WTC11 (cell line): ENCODE data around the gene CBX5. TPM values are rescaled to one million over a fixed set of nuclear protein-coding genes. Genes with fewer than 3 reads are reported as not detected.

ENCODE experiments used
- ATAC-seq: fragments of 200-7000 bp; cut with Tn5 transposase; 2 replicates; pipeline ENCODE4 v1.10.0; 2021; ENCODE audit warnings: mild to moderate bottlenecking, moderate library complexity
- CTCF ChIA-PET: fragments of 300-600 bp; sonication (Branson Sonifier 250); formaldehyde crosslinking; loops from one replicate; lab custom pipeline; 2021; ENCODE audit warnings: antibody characterized with exemption; lab: Charles Lee
- POLR2A ChIA-PET: fragments of 350-600 bp; sonication (Branson Sonifier 250); formaldehyde crosslinking; loops from one replicate; lab custom pipeline; 2021; ENCODE audit warnings: antibody characterized with exemption; lab: Charles Lee
- DNase-seq: peaks from one replicate; pipeline ENCODE4 v3.0.0; 2021; ENCODE audit warnings: low spot score
- H3K27ac Mint-ChIP-seq: 2 replicates; pipeline ENCODE4 v1.8.0; 2021; ENCODE audit warnings: mixed read lengths
- H3K27me3 Mint-ChIP-seq: 2 replicates; pipeline ENCODE4 v1.8.0; 2021; ENCODE audit warnings: low read depth, mild to moderate bottlenecking, moderate library complexity, mixed read lengths
- H3K36me3 Mint-ChIP-seq: 2 replicates; pipeline ENCODE4 v1.8.0; 2021; ENCODE audit warnings: mixed read lengths
- H3K4me1 Mint-ChIP-seq: 2 replicates; pipeline ENCODE4 v1.8.0; 2022; ENCODE audit warnings: mixed read lengths
- H3K4me3 Mint-ChIP-seq: 2 replicates; pipeline ENCODE4 v1.8.0; 2021; ENCODE audit warnings: mild to moderate bottlenecking, moderate library complexity, mixed read lengths
- H3K9me3 Mint-ChIP-seq: 2 replicates; pipeline ENCODE4 v1.8.0; 2021; ENCODE audit warnings: mixed read lengths
- CBFB ChIP-seq: sonication (generic); formaldehyde crosslinking; IDR thresholded peaks from 2 replicates; pipeline ENCODE4 v1.8.1; 2022; ENCODE audit warnings: mild to moderate bottlenecking, low read depth, missing genetic modification reagents
- ETV6 ChIP-seq: sonication (generic); formaldehyde crosslinking; IDR thresholded peaks from 2 replicates; pipeline ENCODE4 v1.8.1; 2022; ENCODE audit warnings: mild to moderate bottlenecking, missing genetic modification reagents
- GTF2I ChIP-seq: fragments of 250-450 bp; sonication (Bioruptor Pico); conservative IDR thresholded peaks from 2 replicates; pipeline ENCODE4 v1.4.0; 2021; ENCODE audit warnings: mild to moderate bottlenecking
- MYBL2 ChIP-seq: sonication (generic); formaldehyde crosslinking; IDR thresholded peaks from 2 replicates; pipeline ENCODE4 v1.8.1; 2023; ENCODE audit warnings: mild to moderate bottlenecking, moderate library complexity, missing genetic modification reagents
- NFATC4 ChIP-seq: fragments of 250-450 bp; sonication (Bioruptor Pico); IDR thresholded peaks from 2 replicates; pipeline ENCODE4 v1.9.0; 2021; ENCODE audit warnings: mild to moderate bottlenecking
- NFE2L1 ChIP-seq: sonication (generic); formaldehyde crosslinking; IDR thresholded peaks from 2 replicates; pipeline ENCODE4 v1.8.1; 2023; ENCODE audit warnings: missing genetic modification reagents
- NFYB ChIP-seq: sonication (generic); formaldehyde crosslinking; conservative IDR thresholded peaks from 2 replicates; pipeline ENCODE4 v1.8.0; 2022; ENCODE audit warnings: low read depth, missing genetic modification reagents
- NR3C1 ChIP-seq: sonication (generic); formaldehyde crosslinking; conservative IDR thresholded peaks from 2 replicates; pipeline ENCODE4 v1.8.1; 2023; ENCODE audit warnings: low read depth, mild to moderate bottlenecking, missing genetic modification reagents
- RELA ChIP-seq: sonication (generic); formaldehyde crosslinking; IDR thresholded peaks from 2 replicates; pipeline ENCODE4 v1.8.1; 2022; ENCODE audit warnings: missing genetic modification reagents, mild to moderate bottlenecking, borderline replicate concordance
- SMAD3 ChIP-seq: sonication (generic); formaldehyde crosslinking; IDR thresholded peaks from 2 replicates; pipeline ENCODE4 v1.8.0; 2022; ENCODE audit warnings: missing genetic modification reagents, mild to moderate bottlenecking, borderline replicate concordance
- SMAD4 ChIP-seq: sonication (generic); formaldehyde crosslinking; IDR thresholded peaks from 2 replicates; pipeline ENCODE4 v1.8.0; 2022; ENCODE audit warnings: mild to moderate bottlenecking, missing genetic modification reagents
- SP1 ChIP-seq: sonication (generic); formaldehyde crosslinking; conservative IDR thresholded peaks from 2 replicates; pipeline ENCODE4 v1.8.1; 2022; ENCODE audit warnings: missing genetic modification reagents
- TEAD1 ChIP-seq: sonication (generic); formaldehyde crosslinking; IDR thresholded peaks from 2 replicates; pipeline ENCODE4 v1.8.0; 2022; ENCODE audit warnings: mild to moderate bottlenecking, missing genetic modification reagents
- TEAD4 ChIP-seq: sonication (generic); formaldehyde crosslinking; IDR thresholded peaks from 2 replicates; pipeline ENCODE4 v1.8.0; 2022; ENCODE audit warnings: mild to moderate bottlenecking, missing genetic modification reagents
- TP53 ChIP-seq: sonication (generic); formaldehyde crosslinking; IDR thresholded peaks from 2 replicates; pipeline ENCODE4 v1.8.1; 2023; ENCODE audit warnings: mild to moderate bottlenecking, missing genetic modification reagents
- ZNF232 ChIP-seq: sonication (generic); formaldehyde crosslinking; IDR thresholded peaks from 2 replicates; pipeline ENCODE4 v1.8.0; 2022; ENCODE audit warnings: mild to moderate bottlenecking, missing genetic modification reagents
- ZNF263 ChIP-seq: sonication (generic); formaldehyde crosslinking; IDR thresholded peaks from 2 replicates; pipeline ENCODE4 v1.8.1; 2022; ENCODE audit warnings: low read depth, mild to moderate bottlenecking, moderate library complexity, missing genetic modification reagents
- ZNF317 ChIP-seq: sonication (generic); formaldehyde crosslinking; IDR thresholded peaks from 2 replicates; pipeline ENCODE4 v1.8.1; 2023; ENCODE audit warnings: low read depth, mild to moderate bottlenecking, moderate library complexity, missing genetic modification reagents, borderline replicate concordance
- ZNF396 ChIP-seq: fragments of 250-450 bp; sonication (Bioruptor Pico); IDR thresholded peaks from 2 replicates; pipeline ENCODE4 v1.8.0; 2021; ENCODE audit warnings: mild to moderate bottlenecking, moderate library complexity, borderline replicate concordance
- total RNA-seq: library from RNA; stranded (reverse); gene quantifications from 3 replicates; pipeline ENCODE4 v1.2.3, GENCODE V29; 2021
- TF ChIP-seq, protein P1 (sequence below): sonication (generic); formaldehyde crosslinking; IDR thresholded peaks from 2 replicates; pipeline ENCODE4 v1.8.0; 2022; ENCODE audit warnings: missing genetic modification reagents
- TF ChIP-seq, protein P2 (sequence below): fragments of 250-450 bp; sonication (Bioruptor Pico); IDR thresholded peaks from 2 replicates; pipeline ENCODE4 v2.1.2; 2022; ENCODE audit warnings: mild to moderate bottlenecking, moderate library complexity
- TF ChIP-seq, protein P3 (sequence below): sonication (generic); formaldehyde crosslinking; IDR thresholded peaks from 2 replicates; pipeline ENCODE4 v1.8.0; 2022; ENCODE audit warnings: mild to moderate bottlenecking, missing genetic modification reagents
- TF ChIP-seq, protein P4 (sequence below): sonication (generic); formaldehyde crosslinking; IDR thresholded peaks from 2 replicates; pipeline ENCODE4 v1.8.1; 2023; ENCODE audit warnings: mild to moderate bottlenecking, missing genetic modification reagents, moderate library complexity
- TF ChIP-seq, protein P5 (sequence below): sonication (generic); formaldehyde crosslinking; IDR thresholded peaks from 2 replicates; pipeline ENCODE4 v1.8.0; 2022; ENCODE audit warnings: mild to moderate bottlenecking, missing genetic modification reagents
- TF ChIP-seq, protein P6 (sequence below): sonication (generic); formaldehyde crosslinking; IDR thresholded peaks from 2 replicates; pipeline ENCODE4 v1.8.0; 2023; ENCODE audit warnings: mild to moderate bottlenecking, missing genetic modification reagents

CBX5 gene
- total RNA-seq, 1 experiment from 2014 or later = 182 TPM

DNA sequence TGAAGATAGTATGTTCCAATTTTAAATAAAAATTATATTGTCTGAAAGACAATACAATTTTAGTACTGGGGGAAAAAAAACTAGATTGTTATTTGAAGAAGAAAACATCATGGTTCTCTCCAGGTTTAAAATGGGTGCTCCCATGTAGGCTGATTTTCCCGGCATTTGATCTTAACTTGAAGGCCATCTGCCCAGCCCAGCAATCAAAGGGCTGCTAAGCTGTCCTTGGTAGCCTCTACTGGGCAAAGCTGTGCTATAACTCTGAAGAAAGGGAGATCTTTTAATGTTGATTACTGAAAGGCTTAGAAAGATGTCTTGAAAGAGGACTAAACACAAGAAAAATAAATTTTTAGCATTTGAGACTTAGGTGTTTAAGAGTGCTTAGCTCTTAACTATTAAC is 41.4 kb downstream of the CBX5 start:
- Mint-ChIP-seq H3K36me3 (peaks cover 36% of the 10 kb centered on the region), H3K4me3 (no peak overlapping the region), H3K4me1 (no peaks in the 10 kb centered on the region), H3K9me3 (no peaks in the 10 kb centered on the region), H3K27me3 (no peaks in the 10 kb centered on the region), H3K27ac (no peak overlapping the region)
- ATAC-seq (no peak), DNase-seq (no peak)
- TF ChIP-seq NFE2L1 (CRISPR knock-in tag) (no peak), NFATC4 (CRISPR knock-in tag) (no peak), ZNF396 (CRISPR knock-in tag) (no peak), SP1 (no peak)
- TF ChIP-seq, protein P1, sequence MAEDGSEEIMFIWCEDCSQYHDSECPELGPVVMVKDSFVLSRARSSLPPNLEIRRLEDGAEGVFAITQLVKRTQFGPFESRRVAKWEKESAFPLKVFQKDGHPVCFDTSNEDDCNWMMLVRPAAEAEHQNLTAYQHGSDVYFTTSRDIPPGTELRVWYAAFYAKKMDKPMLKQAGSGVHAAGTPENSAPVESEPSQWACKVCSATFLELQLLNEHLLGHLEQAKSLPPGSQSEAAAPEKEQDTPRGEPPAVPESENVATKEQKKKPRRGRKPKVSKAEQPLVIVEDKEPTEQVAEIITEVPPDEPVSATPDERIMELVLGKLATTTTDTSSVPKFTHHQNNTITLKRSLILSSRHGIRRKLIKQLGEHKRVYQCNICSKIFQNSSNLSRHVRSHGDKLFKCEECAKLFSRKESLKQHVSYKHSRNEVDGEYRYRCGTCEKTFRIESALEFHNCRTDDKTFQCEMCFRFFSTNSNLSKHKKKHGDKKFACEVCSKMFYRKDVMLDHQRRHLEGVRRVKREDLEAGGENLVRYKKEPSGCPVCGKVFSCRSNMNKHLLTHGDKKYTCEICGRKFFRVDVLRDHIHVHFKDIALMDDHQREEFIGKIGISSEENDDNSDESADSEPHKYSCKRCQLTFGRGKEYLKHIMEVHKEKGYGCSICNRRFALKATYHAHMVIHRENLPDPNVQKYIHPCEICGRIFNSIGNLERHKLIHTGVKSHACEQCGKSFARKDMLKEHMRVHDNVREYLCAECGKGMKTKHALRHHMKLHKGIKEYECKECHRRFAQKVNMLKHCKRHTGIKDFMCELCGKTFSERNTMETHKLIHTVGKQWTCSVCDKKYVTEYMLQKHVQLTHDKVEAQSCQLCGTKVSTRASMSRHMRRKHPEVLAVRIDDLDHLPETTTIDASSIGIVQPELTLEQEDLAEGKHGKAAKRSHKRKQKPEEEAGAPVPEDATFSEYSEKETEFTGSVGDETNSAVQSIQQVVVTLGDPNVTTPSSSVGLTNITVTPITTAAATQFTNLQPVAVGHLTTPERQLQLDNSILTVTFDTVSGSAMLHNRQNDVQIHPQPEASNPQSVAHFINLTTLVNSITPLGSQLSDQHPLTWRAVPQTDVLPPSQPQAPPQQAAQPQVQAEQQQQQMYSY (CRISPR knock-in tag) = no peak
- TF ChIP-seq, protein P2, sequence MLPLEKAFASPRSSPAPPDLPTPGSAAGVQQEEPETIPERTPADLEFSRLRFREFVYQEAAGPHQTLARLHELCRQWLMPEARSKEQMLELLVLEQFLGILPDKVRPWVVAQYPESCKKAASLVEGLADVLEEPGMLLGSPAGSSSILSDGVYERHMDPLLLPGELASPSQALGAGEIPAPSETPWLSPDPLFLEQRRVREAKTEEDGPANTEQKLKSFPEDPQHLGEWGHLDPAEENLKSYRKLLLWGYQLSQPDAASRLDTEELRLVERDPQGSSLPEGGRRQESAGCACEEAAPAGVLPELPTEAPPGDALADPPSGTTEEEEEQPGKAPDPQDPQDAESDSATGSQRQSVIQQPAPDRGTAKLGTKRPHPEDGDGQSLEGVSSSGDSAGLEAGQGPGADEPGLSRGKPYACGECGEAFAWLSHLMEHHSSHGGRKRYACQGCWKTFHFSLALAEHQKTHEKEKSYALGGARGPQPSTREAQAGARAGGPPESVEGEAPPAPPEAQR = no peak
- TF ChIP-seq, protein P3, sequence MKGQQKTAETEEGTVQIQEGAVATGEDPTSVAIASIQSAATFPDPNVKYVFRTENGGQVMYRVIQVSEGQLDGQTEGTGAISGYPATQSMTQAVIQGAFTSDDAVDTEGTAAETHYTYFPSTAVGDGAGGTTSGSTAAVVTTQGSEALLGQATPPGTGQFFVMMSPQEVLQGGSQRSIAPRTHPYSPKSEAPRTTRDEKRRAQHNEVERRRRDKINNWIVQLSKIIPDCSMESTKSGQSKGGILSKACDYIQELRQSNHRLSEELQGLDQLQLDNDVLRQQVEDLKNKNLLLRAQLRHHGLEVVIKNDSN (CRISPR knock-in tag) = no peak
- CTCF ChIA-PET = interaction anchor here (0.6 to 3.1 kb wide), 7 partner anchors 10 to 132 kb away, joined by 3 to 12 read pairs (median 4); partner anchors contain the start of gene COPZ1
- POLR2A ChIA-PET = no interaction called here

DNA sequence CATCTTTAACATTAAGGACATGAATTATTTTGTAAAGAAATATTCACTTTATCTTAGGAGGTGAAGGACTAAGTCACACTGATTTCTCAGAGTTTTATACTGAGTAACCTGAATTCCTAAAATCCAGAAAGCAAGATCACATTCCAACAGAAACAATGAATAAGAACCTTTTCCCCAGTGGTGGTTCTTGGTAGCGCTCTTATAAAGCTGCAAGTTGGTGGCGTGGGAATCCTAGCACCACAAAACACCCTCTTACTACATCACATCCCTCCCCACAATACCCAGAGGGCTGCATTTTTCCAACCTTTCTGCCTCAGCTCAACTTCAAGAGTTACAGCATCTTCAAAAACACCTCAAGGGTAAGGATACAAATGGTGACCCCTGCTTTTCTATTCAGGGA is 47.1 kb downstream of the CBX5 start:
- Mint-ChIP-seq H3K27ac (no peak overlapping the region), H3K9me3 (no peaks in the 10 kb centered on the region), H3K4me3 (no peak overlapping the region), H3K36me3 (peaks cover 8% of the 10 kb centered on the region; the same call in 1 of the 2 replicates), H3K27me3 (no peaks in the 10 kb centered on the region), H3K4me1 (peaks cover 6% of the 10 kb centered on the region; the same call in 1 of the 2 replicates)
- peak; percentile 68 for ATAC-seq
- ChIA-PET CTCF (interaction anchor here (0.6 to 1.4 kb wide), 10 partner anchors 9 to 167 kb away, joined by 3 to 7 read pairs (median 4); no protein-coding TSS in a partner anchor), POLR2A (no interaction called here)
- no peak for DNase-seq
- no peak for TF ChIP-seq SMAD4
- TF ChIP-seq SMAD3 (CRISPR knock-in tag) = no peak
- no peak for TF ChIP-seq SP1
- TF ChIP-seq, protein P4, sequence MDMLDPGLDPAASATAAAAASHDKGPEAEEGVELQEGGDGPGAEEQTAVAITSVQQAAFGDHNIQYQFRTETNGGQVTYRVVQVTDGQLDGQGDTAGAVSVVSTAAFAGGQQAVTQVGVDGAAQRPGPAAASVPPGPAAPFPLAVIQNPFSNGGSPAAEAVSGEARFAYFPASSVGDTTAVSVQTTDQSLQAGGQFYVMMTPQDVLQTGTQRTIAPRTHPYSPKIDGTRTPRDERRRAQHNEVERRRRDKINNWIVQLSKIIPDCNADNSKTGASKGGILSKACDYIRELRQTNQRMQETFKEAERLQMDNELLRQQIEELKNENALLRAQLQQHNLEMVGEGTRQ = no peak
- TF ChIP-seq GTF2I = no peak
- no peak for TF ChIP-seq CBFB
- TF ChIP-seq, protein P5, sequence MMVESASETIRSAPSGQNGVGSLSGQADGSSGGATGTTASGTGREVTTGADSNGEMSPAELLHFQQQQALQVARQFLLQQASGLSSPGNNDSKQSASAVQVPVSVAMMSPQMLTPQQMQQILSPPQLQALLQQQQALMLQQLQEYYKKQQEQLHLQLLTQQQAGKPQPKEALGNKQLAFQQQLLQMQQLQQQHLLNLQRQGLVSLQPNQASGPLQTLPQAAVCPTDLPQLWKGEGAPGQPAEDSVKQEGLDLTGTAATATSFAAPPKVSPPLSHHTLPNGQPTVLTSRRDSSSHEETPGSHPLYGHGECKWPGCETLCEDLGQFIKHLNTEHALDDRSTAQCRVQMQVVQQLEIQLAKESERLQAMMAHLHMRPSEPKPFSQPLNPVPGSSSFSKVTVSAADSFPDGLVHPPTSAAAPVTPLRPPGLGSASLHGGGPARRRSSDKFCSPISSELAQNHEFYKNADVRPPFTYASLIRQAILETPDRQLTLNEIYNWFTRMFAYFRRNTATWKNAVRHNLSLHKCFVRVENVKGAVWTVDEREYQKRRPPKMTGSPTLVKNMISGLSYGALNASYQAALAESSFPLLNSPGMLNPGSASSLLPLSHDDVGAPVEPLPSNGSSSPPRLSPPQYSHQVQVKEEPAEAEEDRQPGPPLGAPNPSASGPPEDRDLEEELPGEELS (CRISPR knock-in tag) = no peak
- no peak for TF ChIP-seq ETV6
- TF ChIP-seq RELA (CRISPR knock-in tag) = no peak
- TF ChIP-seq ZNF232 (CRISPR knock-in tag) = no peak
- TF ChIP-seq TP53 (CRISPR knock-in tag) = no peak
- TF ChIP-seq TEAD4 = no peak
- no peak for TF ChIP-seq ZNF317 (CRISPR knock-in tag)
- no peak for TF ChIP-seq MYBL2 (CRISPR knock-in tag)
- TF ChIP-seq ZNF263 (CRISPR knock-in tag) = no peak
- TF ChIP-seq NR3C1 (CRISPR knock-in tag) = no peak
- TF ChIP-seq, protein P6, sequence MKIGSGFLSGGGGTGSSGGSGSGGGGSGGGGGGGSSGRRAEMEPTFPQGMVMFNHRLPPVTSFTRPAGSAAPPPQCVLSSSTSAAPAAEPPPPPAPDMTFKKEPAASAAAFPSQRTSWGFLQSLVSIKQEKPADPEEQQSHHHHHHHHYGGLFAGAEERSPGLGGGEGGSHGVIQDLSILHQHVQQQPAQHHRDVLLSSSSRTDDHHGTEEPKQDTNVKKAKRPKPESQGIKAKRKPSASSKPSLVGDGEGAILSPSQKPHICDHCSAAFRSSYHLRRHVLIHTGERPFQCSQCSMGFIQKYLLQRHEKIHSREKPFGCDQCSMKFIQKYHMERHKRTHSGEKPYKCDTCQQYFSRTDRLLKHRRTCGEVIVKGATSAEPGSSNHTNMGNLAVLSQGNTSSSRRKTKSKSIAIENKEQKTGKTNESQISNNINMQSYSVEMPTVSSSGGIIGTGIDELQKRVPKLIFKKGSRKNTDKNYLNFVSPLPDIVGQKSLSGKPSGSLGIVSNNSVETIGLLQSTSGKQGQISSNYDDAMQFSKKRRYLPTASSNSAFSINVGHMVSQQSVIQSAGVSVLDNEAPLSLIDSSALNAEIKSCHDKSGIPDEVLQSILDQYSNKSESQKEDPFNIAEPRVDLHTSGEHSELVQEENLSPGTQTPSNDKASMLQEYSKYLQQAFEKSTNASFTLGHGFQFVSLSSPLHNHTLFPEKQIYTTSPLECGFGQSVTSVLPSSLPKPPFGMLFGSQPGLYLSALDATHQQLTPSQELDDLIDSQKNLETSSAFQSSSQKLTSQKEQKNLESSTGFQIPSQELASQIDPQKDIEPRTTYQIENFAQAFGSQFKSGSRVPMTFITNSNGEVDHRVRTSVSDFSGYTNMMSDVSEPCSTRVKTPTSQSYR (CRISPR knock-in tag) = no peak
- TF ChIP-seq TEAD1 (CRISPR knock-in tag) = no peak
- TF ChIP-seq NFYB (CRISPR knock-in tag) = no peak
